WTC11 (cell line): ENCODE results near the gene PARP4.
"Not testable (repeated sequence)": the region's sequence is repeated elsewhere in the genome, so short reads cannot be mapped to it uniquely, and the experiment has no call there.

ENCODE experiments used
- CTCF ChIP-seq: fragments of 200-600 bp; IDR thresholded peaks from 2 replicates; pipeline ENCODE4 v1.8.0; 2022; ENCODE audit warnings: antibody characterized with exemption
- MAX ChIP-seq: sonication (generic); formaldehyde crosslinking; IDR thresholded peaks from 2 replicates; pipeline ENCODE4 v1.8.0; 2022; ENCODE audit warnings: mild to moderate bottlenecking, missing genetic modification reagents
- SMAD3 ChIP-seq: sonication (generic); formaldehyde crosslinking; IDR thresholded peaks from 2 replicates; pipeline ENCODE4 v1.8.0; 2022; ENCODE audit warnings: missing genetic modification reagents, mild to moderate bottlenecking, borderline replicate concordance
- USF2 ChIP-seq: sonication (generic); formaldehyde crosslinking; IDR thresholded peaks from 2 replicates; pipeline ENCODE4 v1.8.1; 2023; ENCODE audit warnings: mild to moderate bottlenecking, missing genetic modification reagents, moderate library complexity
- ZNF423 ChIP-seq: fragments of 250-450 bp; sonication (Bioruptor Pico); IDR thresholded peaks from 2 replicates; pipeline ENCODE4 v2.1.2; 2022; ENCODE audit warnings: mild to moderate bottlenecking, moderate library complexity

DNA sequence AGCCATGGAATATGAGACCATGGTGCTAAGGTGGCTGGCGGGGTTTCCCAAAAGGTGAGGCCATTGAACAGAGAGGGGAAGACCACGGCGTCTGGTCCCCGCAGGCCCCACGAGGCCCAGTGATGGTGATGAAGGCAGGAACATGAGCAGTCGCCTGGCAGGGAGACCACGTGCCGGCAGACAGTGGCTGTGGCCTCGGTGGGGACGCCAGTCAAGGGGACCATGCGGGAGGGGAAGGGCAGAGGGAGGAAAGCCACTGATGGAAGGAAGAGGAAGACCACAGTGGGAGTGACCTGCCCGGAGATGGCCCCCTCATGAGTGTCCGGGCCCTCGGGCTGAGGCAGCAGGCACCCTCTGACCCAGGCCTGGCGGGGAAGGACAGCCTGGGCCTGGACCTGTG, 127.6 kb downstream of the PARP4 start:
- TF ChIP-seq ZNF423; SMAD3 (CRISPR knock-in tag); MAX (CRISPR knock-in tag); CTCF; USF2: not testable (repeated sequence)
